SJCRH30 (cell line): ENCODE results near the gene RIMBP3B. TPM values are rescaled to one million over a fixed set of nuclear protein-coding genes. Genes with fewer than 3 reads are reported as not detected.
"Not testable (repeated sequence)": the region's sequence is repeated elsewhere in the genome, so short reads cannot be mapped to it uniquely, and the experiment has no call there.

ENCODE experiments used
- DNase-seq, 2 experiments: peaks; one replicate each; pipeline ENCODE4 v3.0.0-alpha.2; 2015 to 2020
- H3K27ac ChIP-seq: fragments of 250-450 bp; sonication (Bioruptor Pico); 2 replicates; pipeline ENCODE4 v1.5.1; 2020; ENCODE audit warnings: mild to moderate bottlenecking, moderate library complexity
- H3K27me3 ChIP-seq: fragments of 250-450 bp; sonication (Bioruptor Pico); 2 replicates; pipeline ENCODE4 v1.5.1; 2020; ENCODE audit warnings: mild to moderate bottlenecking, moderate library complexity
- H3K36me3 ChIP-seq: fragments of 250-450 bp; sonication (Bioruptor Pico); 2 replicates; pipeline ENCODE4 v1.5.1; 2020; ENCODE audit warnings: mild to moderate bottlenecking, moderate library complexity
- H3K4me1 ChIP-seq: fragments of 250-450 bp; sonication (Bioruptor Pico); 2 replicates; pipeline ENCODE4 v1.5.1; 2020; ENCODE audit warnings: mild to moderate bottlenecking, moderate library complexity
- H3K4me3 ChIP-seq: fragments of 250-450 bp; sonication (Bioruptor Pico); 2 replicates; pipeline ENCODE4 v1.5.1; 2020; ENCODE audit warnings: mild to moderate bottlenecking, moderate library complexity
- H3K9me3 ChIP-seq: fragments of 250-450 bp; sonication (Bioruptor Pico); replicated peaks from 2 replicates; pipeline ENCODE4 v1.5.1; 2020; ENCODE audit warnings: mild to moderate bottlenecking, moderate library complexity
- total RNA-seq: library from RNA; depleted of rRNA; stranded (reverse); fragments of >200 nt; shearing (Covaris generic); gene quantifications from 2 replicates; pipeline ENCODE4 v1.2.3, GENCODE V29; 2014; rRNA removed

The RIMBP3B gene
- total RNA-seq, result 0.53 and 0.76 TPM in 2 replicates

- not testable (repeated sequence) for H3K27ac ChIP-seq, H3K4me1 ChIP-seq, H3K9me3 ChIP-seq, DNase-seq, H3K27me3 ChIP-seq, H3K36me3 ChIP-seq, H3K4me3 ChIP-seq
These were observed at the start of gene RIMBP3B for GRCh38 chr22:21383701-21384467. Gene RIMBP3B, plus strand, starts transcription at chr22:21383751. Its CDS starts 108 bp downstream, at chr22:21383859.

DNA sequence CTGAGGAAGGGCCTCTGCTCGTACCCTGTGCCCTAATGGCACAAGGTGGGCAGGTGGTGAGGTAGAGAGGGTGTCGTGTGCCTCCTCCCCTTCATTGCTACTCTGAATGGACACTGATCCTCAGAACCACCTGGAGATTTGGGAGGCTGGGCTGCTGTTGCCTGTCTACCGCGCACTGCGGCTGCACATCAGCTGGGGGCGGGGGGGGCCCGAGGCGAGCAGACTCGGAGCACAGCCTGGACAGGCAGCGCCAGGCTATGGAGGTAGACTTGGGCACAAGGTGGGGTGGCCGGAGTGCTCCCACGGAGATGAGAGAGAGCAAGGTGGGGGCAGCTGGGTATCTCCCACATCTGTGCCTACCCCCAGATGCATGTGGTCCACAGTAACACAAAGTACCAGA is 26.0 kb upstream of the RIMBP3B start:
- H3K4me1 ChIP-seq, H3K27me3 ChIP-seq, H3K9me3 ChIP-seq, H3K4me3 ChIP-seq, H3K36me3 ChIP-seq, H3K27ac ChIP-seq, DNase-seq: not testable (repeated sequence)

DNA sequence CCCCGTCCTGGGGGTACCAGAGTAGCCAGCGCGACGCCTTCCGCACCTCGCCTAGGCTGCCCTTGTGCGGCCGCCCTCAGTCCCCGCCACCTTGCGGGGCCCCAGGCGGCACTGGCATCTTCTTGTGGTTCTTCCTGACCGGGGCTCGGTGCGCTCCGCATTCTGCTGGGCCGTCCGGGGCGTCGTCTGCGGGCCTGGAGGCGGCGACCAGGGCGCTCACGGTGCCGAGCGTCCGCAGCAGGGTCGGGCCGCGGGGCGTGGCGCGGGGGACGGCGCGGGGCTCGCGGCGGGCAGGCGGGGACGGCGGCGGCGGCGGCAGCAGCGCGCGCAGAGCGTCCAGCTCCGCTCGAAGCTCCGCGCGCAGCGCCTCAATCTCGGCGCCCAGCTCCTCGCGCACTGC is 23.0 kb upstream of the RIMBP3B start:
- not testable (repeated sequence) for H3K27me3 ChIP-seq, DNase-seq, H3K36me3 ChIP-seq, H3K9me3 ChIP-seq, H3K4me1 ChIP-seq, H3K27ac ChIP-seq, H3K4me3 ChIP-seq

DNA sequence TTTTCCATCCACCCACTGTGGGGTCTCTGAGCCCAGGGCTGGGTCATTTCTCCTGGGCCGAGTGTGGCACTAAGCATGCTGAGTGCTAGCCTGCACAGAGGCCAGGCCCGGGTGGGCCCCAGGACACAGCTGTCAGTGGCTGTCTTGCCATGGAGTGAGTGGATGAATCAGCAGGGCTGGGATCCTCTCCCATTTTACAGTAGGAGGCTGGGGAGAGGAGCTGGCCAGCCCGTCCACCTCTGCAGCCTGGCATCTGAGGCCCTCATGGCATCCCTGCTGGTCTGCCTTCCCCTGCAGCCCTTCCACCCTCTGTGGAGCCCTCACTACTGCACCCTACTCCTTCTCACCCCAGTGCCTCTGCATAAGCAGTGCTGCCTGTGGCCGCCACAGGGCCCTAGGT is 21.1 kb upstream of the RIMBP3B start:
- H3K27me3 ChIP-seq, DNase-seq, H3K27ac ChIP-seq, H3K4me1 ChIP-seq, H3K36me3 ChIP-seq, H3K4me3 ChIP-seq, H3K9me3 ChIP-seq: not testable (repeated sequence)

DNA sequence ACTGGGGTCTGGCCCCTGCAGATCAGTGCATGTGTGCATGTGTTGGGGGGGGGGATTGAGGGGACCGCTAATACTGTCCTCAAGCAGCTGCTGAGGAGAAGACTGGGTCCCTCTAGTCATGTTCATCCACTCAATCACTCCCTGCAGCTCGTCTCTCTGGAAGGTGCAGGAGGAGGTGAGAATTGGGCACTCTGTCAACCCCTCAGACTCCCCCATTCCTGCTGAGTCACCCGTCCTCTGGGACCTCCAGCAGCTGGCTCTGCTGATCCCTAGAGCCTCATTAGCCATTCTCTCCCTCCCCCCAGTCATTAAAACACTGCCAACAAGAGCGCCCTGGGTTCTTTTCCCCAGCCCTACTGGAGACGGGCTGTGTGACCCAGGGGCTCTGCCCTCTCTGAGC is 20.5 kb upstream of the RIMBP3B start:
- not testable (repeated sequence) for H3K36me3 ChIP-seq, H3K9me3 ChIP-seq, H3K4me1 ChIP-seq, H3K27ac ChIP-seq, H3K27me3 ChIP-seq, H3K4me3 ChIP-seq
- DNase-seq, result peak; percentile 5 to 6

- not testable (repeated sequence) for H3K4me3 ChIP-seq, DNase-seq, H3K4me1 ChIP-seq
These were observed 19.7 kb upstream of the RIMBP3B start for GRCh38 chr22:21363803-21364202.

GRCh38 chr22:21364362-21364761 is 19.2 kb upstream of the RIMBP3B start:
- not testable (repeated sequence) for H3K4me1 ChIP-seq, H3K27me3 ChIP-seq, H3K9me3 ChIP-seq, DNase-seq, H3K4me3 ChIP-seq, H3K36me3 ChIP-seq, H3K27ac ChIP-seq

More at GRCh38 chr22:21363803-21364202, 19.7 kb upstream of the RIMBP3B start:
- not testable (repeated sequence) for H3K27ac ChIP-seq, H3K9me3 ChIP-seq, H3K27me3 ChIP-seq, H3K36me3 ChIP-seq

DNA sequence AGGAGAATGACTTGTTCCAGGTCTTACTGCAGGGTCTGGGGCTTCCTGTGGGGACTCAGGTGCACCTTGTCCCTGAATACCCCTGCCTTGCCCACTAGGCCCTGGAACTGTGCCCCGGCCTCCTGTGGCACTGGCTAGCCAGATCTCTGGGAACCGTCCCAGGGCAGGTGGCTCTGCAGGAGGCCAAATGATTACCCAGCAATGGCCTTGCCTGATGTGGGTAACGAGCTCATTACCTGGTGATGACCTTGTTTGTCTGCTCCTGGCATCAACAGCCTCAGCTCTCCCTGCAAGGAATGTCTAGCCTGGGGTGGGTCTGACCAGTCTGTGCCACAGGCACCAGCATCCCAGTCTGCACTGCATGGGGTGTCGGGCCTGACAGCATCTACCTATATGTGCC is 18.2 kb upstream of the RIMBP3B start:
- H3K36me3 ChIP-seq, H3K27me3 ChIP-seq, H3K9me3 ChIP-seq, H3K4me1 ChIP-seq, H3K4me3 ChIP-seq, H3K27ac ChIP-seq, DNase-seq: not testable (repeated sequence)

- not testable (repeated sequence) for DNase-seq, H3K4me1 ChIP-seq, H3K27me3 ChIP-seq, H3K9me3 ChIP-seq, H3K27ac ChIP-seq, H3K4me3 ChIP-seq, H3K36me3 ChIP-seq
These were observed 14.8 kb upstream of the RIMBP3B start for GRCh38 chr22:21368603-21369310.

DNA sequence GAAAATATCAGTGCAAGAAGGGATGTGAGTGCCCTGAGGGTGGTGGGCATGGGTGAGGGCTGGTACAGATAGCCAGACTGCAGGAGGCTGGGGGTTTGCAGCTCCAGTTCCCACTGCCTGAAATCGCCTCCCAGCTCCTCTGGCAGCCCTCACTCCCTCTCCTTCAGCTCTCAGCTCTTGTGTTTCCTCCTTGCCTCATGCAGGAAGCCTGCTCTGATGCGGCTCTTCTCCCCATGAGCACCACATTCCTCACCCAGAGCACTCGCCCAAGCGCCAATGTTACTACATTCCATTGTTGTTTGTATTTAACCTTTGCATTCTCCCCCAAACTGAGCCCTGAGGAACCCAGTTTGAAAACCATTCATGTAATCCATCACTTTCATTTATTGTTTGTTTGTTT is 7.7 kb upstream of the RIMBP3B start:
- not testable (repeated sequence) for H3K4me1 ChIP-seq, DNase-seq, H3K4me3 ChIP-seq, H3K9me3 ChIP-seq, H3K27me3 ChIP-seq, H3K27ac ChIP-seq, H3K36me3 ChIP-seq

GRCh38 chr22:21384468-21385357 is 1.2 kb downstream of the RIMBP3B start:
- not testable (repeated sequence) for H3K27me3 ChIP-seq, H3K4me3 ChIP-seq, DNase-seq, H3K9me3 ChIP-seq, H3K36me3 ChIP-seq, H3K4me1 ChIP-seq, H3K27ac ChIP-seq

GRCh38 chr22:21389480-21389879 is 5.9 kb downstream of the RIMBP3B start:
- H3K9me3 ChIP-seq, H3K27ac ChIP-seq, H3K4me3 ChIP-seq, DNase-seq, H3K36me3 ChIP-seq, H3K4me1 ChIP-seq, H3K27me3 ChIP-seq: not testable (repeated sequence)

DNA sequence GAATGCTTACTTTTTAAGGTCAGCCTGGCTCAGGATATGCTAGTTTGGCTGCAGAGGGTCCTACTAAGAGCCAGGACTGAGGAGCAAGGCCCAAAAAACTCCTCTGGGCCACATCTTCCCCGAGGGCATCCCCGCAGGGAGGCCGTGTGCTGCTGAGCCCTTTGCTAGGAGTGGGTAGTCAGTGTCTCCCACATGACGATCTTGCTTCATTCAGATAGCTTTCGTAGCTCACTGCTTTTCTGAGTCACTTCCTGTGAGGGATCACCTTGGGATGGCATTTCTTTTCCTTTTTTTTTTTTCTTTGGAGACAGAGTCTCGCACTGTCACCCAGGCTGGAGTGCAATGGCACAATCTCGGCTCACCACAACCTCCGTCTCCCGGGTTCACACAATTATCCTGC is 6.5 kb downstream of the RIMBP3B start:
- not testable (repeated sequence) for H3K4me1 ChIP-seq, H3K27me3 ChIP-seq, H3K36me3 ChIP-seq, H3K9me3 ChIP-seq, H3K27ac ChIP-seq, DNase-seq, H3K4me3 ChIP-seq

DNA sequence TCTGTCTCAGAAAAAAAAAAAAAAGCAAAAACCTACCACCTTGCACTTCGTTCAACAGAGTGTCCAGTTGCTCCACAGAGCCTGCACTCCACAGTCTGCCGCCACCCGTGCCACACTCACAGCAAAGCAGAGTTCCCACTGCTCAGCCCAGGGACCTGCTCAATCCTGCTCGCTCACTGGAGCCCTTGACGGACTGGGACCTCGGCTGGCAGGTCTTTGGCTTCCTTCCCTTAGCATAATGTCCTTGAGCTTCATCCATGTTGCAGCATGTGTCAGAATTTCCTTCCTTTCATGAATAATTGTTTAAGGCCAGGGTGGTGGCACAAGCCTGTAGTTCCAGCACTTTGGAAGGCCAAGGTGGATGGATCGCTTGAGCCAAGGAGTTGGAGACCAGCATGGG is 11.1 kb downstream of the RIMBP3B start:
- not testable (repeated sequence) for H3K9me3 ChIP-seq, DNase-seq, H3K27ac ChIP-seq, H3K4me3 ChIP-seq, H3K36me3 ChIP-seq, H3K27me3 ChIP-seq, H3K4me1 ChIP-seq
